CD4-positive, alpha-beta T cell treated with Interferon alpha-2 for 1 hour (primary cell): Measurements from ENCODE around the gene SLCO1B1.

Experiments used
- DNase-seq, 2 donors: peaks; one replicate each; pipeline ENCODE4 v3.0.0-alpha.2; 2020 to 2022

SLCO1B1 gene

DNA sequence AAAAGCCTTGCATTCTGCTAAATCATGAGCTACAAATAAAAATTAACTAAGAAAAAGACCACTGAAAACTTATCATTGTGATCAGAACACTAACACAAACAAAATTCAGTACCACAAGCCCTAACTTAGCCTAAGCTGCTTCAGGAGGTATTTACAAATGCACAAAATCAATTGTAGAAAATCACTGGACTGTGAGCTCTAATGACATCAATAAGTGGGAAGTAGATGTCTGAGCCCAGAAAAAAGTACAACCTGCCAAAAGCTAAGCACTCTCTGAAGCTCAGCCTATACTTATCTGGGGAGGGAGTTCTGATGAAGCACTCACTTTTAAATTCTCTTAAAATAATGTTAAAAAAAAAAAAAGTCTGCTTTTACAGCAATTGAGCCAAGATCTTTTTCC is 92.9 kb downstream of the SLCO1B1 start:
- no peak for DNase-seq

GRCh38 chr12:21234395-21234794 is 103.4 kb downstream of the SLCO1B1 start:
- no peak for DNase-seq

- no peak for DNase-seq
Observed at GRCh38 chr12:21239866-21240265, 108.9 kb downstream of the SLCO1B1 start.

- no peak for DNase-seq
Observed at GRCh38 chr12:21248679-21249078, 117.7 kb downstream of the SLCO1B1 start.

- DNase-seq, result no peak
Observed at GRCh38 chr12:21252070-21252469, 121.1 kb downstream of the SLCO1B1 start.

GRCh38 chr12:21257172-21257571 is 126.2 kb downstream of the SLCO1B1 start:
- DNase-seq, result no peak

GRCh38 chr12:21264232-21264631 is 133.2 kb downstream of the SLCO1B1 start:
- no peak for DNase-seq

DNA sequence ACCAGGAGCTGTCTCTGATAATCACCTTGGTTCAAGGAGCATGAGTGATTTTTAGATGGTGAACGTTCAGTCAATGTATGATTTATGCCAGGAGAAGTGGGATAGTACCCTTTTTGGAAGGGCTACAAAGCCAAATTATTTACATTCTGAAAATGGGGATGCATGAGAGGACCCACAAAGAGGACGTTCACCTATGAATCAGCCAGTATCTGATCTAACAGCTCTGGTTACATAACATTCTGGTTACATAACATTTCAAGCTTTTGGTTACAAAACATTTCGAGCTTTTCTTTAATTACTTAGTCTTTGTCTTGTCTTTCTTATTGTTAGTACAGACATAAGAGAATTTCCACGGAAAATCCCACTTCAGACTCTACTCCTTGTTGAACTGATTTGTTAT is 134.9 kb downstream of the SLCO1B1 start:
- DNase-seq, result no peak

- no peak for DNase-seq
Observed at GRCh38 chr12:21276826-21277225, 145.8 kb downstream of the SLCO1B1 start.
